Esophagus squamous epithelium (tissue), 4 donors: Measurements from ENCODE around the gene SMTNL2.

Experiments used
- POLR2A ChIP-seq, 4 donors: fragments of 450-650 bp; IDR thresholded peaks; one replicate each; pipeline ENCODE4 v1.6.1; 2017; ENCODE audit warnings: antibody characterized with exemption in 4 of 4, mild to moderate bottlenecking in 4 of 4, moderate library complexity in 3 of 4
- TF ChIP-seq, protein P1 (sequence below), 6 experiments: fragments of 450-650 bp in 4 of 6; fragments of 200-600 bp in 2 of 6; sonication (generic) in 2 of 6; IDR thresholded peaks; one replicate each; pipeline ENCODE4 v1.5.1; 2016 to 2019; ENCODE audit warnings: antibody characterized with exemption in 6 of 6, mild to moderate bottlenecking in 4 of 6, moderate library complexity in 4 of 6

- TF ChIP-seq POLR2A (IDR thresholded peaks at IDR 0.05) = no peak
- TF ChIP-seq, protein P1, sequence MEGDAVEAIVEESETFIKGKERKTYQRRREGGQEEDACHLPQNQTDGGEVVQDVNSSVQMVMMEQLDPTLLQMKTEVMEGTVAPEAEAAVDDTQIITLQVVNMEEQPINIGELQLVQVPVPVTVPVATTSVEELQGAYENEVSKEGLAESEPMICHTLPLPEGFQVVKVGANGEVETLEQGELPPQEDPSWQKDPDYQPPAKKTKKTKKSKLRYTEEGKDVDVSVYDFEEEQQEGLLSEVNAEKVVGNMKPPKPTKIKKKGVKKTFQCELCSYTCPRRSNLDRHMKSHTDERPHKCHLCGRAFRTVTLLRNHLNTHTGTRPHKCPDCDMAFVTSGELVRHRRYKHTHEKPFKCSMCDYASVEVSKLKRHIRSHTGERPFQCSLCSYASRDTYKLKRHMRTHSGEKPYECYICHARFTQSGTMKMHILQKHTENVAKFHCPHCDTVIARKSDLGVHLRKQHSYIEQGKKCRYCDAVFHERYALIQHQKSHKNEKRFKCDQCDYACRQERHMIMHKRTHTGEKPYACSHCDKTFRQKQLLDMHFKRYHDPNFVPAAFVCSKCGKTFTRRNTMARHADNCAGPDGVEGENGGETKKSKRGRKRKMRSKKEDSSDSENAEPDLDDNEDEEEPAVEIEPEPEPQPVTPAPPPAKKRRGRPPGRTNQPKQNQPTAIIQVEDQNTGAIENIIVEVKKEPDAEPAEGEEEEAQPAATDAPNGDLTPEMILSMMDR (IDR thresholded peaks at IDR 0.05) = no peak
Observed at GRCh38 chr17:4657678-4658077, 73.3 kb downstream of the SMTNL2 start.
